K562 (cell line): ENCODE measurements around the gene KCNH2. TPM values are rescaled to one million over a fixed set of nuclear protein-coding genes. Genes with fewer than 3 reads are reported as not detected.

Experiments used
- ATAC-seq: fragments of 200-7000 bp; cut with Tn5 transposase; 3 replicates; pipeline ENCODE4 v1.9.1; 2020; ENCODE audit warnings: moderate library complexity
- BruUV-seq: library from RNA; stranded (reverse); fragments of 400-500 nt; replicated peaks from 2 replicates; lab custom pipeline; 2021; lab: Mats Ljungman, UMichigan
- CTCF ChIA-PET: fragments of 300-600 bp; formaldehyde crosslinking; extraction: SDS; loops from one replicate; lab custom pipeline; 2021; ENCODE audit warnings: low intra/inter-chr PET ratio; lab: Yijun Ruan, JAX
- POLR2A ChIA-PET: fragments of 300-600, 350-650 bp; sonication (Branson Sonifier 250); formaldehyde crosslinking; extraction: SDS; loops from one replicate; lab custom pipeline; 2021; ENCODE audit warnings: antibody characterized with exemption, inconsistent platforms; lab: Yijun Ruan, JAX
- DNase-seq, 4 experiments: peaks; one replicate each; pipeline versions ENCODE4 v3.0.0 to v3.0.0-alpha.2; 2011 to 2018; ENCODE audit warnings: low spot score in 3 of 4, mixed read lengths in 3 of 4; ENCODE audit errors: extremely low read depth in 1 of 4
- FAIRE-seq: peaks from 2 replicates; lab custom pipeline; 2011; peaks lifted over from hg19 to GRCh38; lab: Jason Lieb, UNC
- H2AFZ ChIP-seq: 2 replicates; pipeline ENCODE4 v1.6.0; 2011; ENCODE audit warnings: low read depth, low read length, control low read depth, inconsistent platforms
- H3K27ac ChIP-seq: fragments of 200-600 bp; 3 replicates; pipeline ENCODE4 v1.8.0; 2011; ENCODE audit warnings: low read depth, mild to moderate bottlenecking, control low read depth, inconsistent platforms, low read length, moderate library complexity, mixed read lengths; ENCODE audit errors: extremely low read depth
- H3K27me3 ChIP-seq, 2 experiments: fragments of 300-600 bp in 1 of 2; 2 replicates in 1 of 2; 3 replicates in 1 of 2; pipeline versions ENCODE4 v1.6.0 to v1.8.0; 2011; ENCODE audit warnings: inconsistent platforms in 2 of 2, low read length in 2 of 2, mild to moderate bottlenecking in 1 of 2, mixed read lengths in 1 of 2, moderate library complexity in 1 of 2; ENCODE audit not compliant: control insufficient read depth in 2 of 2, insufficient read depth in 2 of 2
- H3K36me3 ChIP-seq: fragments of 300-600 bp; 3 replicates; pipeline ENCODE4 v1.8.0; 2011; ENCODE audit warnings: mild to moderate bottlenecking, low read length, inconsistent platforms; ENCODE audit not compliant: control insufficient read depth, insufficient read depth
- H3K4me1 ChIP-seq, 2 experiments: fragments of 200-600 bp in 1 of 2; replicated peaks in 1 of 2; 2 replicates in 1 of 2; 3 replicates in 1 of 2; pipeline versions ENCODE4 v1.5.1 to v1.8.0; 2011; ENCODE audit warnings: inconsistent platforms in 2 of 2, low read length in 2 of 2, mild to moderate bottlenecking in 1 of 2, mixed read lengths in 1 of 2, moderate library complexity in 1 of 2; ENCODE audit not compliant: control insufficient read depth in 2 of 2, insufficient read depth in 2 of 2
- H3K4me2 ChIP-seq: 2 replicates; pipeline ENCODE4 v1.6.1; 2011; ENCODE audit warnings: low read length, control low read depth, inconsistent platforms, mixed read lengths; ENCODE audit not compliant: insufficient read depth
- H3K4me3 ChIP-seq: fragments of 200-600 bp; sonication (generic), shearing (Covaris generic); 2 replicates; pipeline ENCODE4 v1.5.1; 2016; ENCODE audit warnings: control low read depth, inconsistent platforms
- H3K79me2 ChIP-seq: fragments of 200-600 bp; 3 replicates; pipeline ENCODE4 v1.8.0; 2011; ENCODE audit warnings: low read length, inconsistent platforms; ENCODE audit not compliant: control insufficient read depth, insufficient read depth
- H3K9ac ChIP-seq, 2 experiments: 2 replicates each; pipeline versions ENCODE4 v1.6.0 to v1.6.1; 2011; ENCODE audit warnings: low read depth in 2 of 2, low read length in 2 of 2, control low read depth in 1 of 2, inconsistent platforms in 1 of 2, mild to moderate bottlenecking in 1 of 2, mixed read lengths in 1 of 2; ENCODE audit not compliant: insufficient read depth in 1 of 2
- H3K9me1 ChIP-seq: one replicate; pipeline ENCODE4 v1.6.0; 2011; ENCODE audit warnings: inconsistent platforms, mild to moderate bottlenecking, low read length, moderate library complexity; ENCODE audit not compliant: control insufficient read depth, insufficient read depth
- H3K9me3 ChIP-seq: replicated peaks from 2 replicates; pipeline ENCODE4 v1.5.1; 2011; ENCODE audit warnings: low read depth, low read length, inconsistent platforms; ENCODE audit not compliant: control insufficient read depth, insufficient read depth
- H4K20me1 ChIP-seq: replicated peaks from 2 replicates; pipeline ENCODE4 v1.6.1; 2011; ENCODE audit warnings: low read length, inconsistent platforms, mixed read lengths; ENCODE audit not compliant: control insufficient read depth, insufficient read depth
- CBFA2T3 ChIP-seq: fragments of 450-650 bp; IDR thresholded peaks from 2 replicates; pipeline ENCODE4 v1.6.1; 2017
- MAFG ChIP-seq: fragments of 450-650 bp; conservative IDR thresholded peaks from 2 replicates; pipeline ENCODE4 v1.6.1; 2016; ENCODE audit warnings: missing genetic modification characterization, missing compliant biosample characterization
- PHB ChIP-seq: fragments of 250-450 bp; sonication (Bioruptor Pico); IDR thresholded peaks from 2 replicates; pipeline ENCODE4 v1.5.0; 2021
- PKNOX1 ChIP-seq: fragments of 450-650 bp; IDR thresholded peaks from 2 replicates; pipeline ENCODE4 v1.6.1; 2016
- ZNF644 ChIP-seq: fragments of 200-800 bp; sonication (Bioruptor generic); IDR thresholded peaks from 2 replicates; pipeline ENCODE4 v1.6.1; 2016; ENCODE audit warnings: low read depth, missing genetic modification characterization, missing compliant biosample characterization
- WGBS: fragments of 100-300 bp; shearing (Covaris generic); methylation state at CpG from one replicate; pipeline ENCODE4 v1.1.6; 2016; ENCODE audit warnings: low coverage, mixed read lengths; ENCODE audit not compliant: insufficient coverage; ENCODE audit errors: missing lambda C conversion rate; 5-methylcytosine and 5-hydroxymethylcytosine counted together
- in situ Hi-C: fragments of 300-500 bp; cut with MboI; formaldehyde crosslinking; loops from 4 replicates; pipeline ENCODE4 v1.15.0; 2018; ENCODE audit warnings: inconsistent platforms, mixed read lengths
- intact Hi-C: fragments of 100-400 bp; cut with micrococcal nuclease; formaldehyde crosslinking; loops from 2 replicates; pipeline ENCODE4 v1.14.2; 2022
- polyA plus RNA-seq, 8 experiments: library from polyadenylated mRNA; depleted of rRNA in 4 of 8; stranded (reverse) in 5 of 8; unstranded in 3 of 8; fragments of >200 nt; fragmentation: Nextera tagmentation in 2 of 8; fragmentation: Illumina TruSeq in 1 of 8; extraction: Ambion mirVana in 2 of 8; extraction: Trizol in 1 of 8; gene quantifications; 2 replicates each; pipeline versions ENCODE4 v1.2.1 to v1.2.3, GENCODE V29; 2011 to 2014; ENCODE audit warnings: inconsistent platforms in 1 of 8, missing spikeins in 1 of 8
- total RNA-seq, 7 experiments: library from RNA; depleted of rRNA in 6 of 7; stranded (reverse); fragments of >200 nt in 6 of 7; fragmentation: Illumina TruSeq in 2 of 7; extraction: Trizol in 2 of 7; gene quantifications; 2 replicates each; pipeline versions ENCODE4 v1.2.1 to v1.2.3, GENCODE V29; 2011 to 2021; ENCODE audit warnings: low replicate concordance in 1 of 7

The KCNH2 gene
- total and polyA plus RNA-seq, 9 of the 15 experiments (the other 6 are each of a cell fraction or from before 2014, with no cell fraction given), result 18.1 to 368 (median 218) TPM

GRCh38 chr7:150912427-150912826 lies 65.7 kb downstream of the KCNH2 start:
- TF ChIP-seq ZNF644 (tag), result no peak
- no peak for TF ChIP-seq MAFG (tag)
- no peak for TF ChIP-seq CBFA2T3
- TF ChIP-seq, all 486 proteins: peak for 0
- DNase-seq, result no peak
- no peak overlapping the region for H3K9ac ChIP-seq
- ChIA-PET POLR2A (interaction anchor here (0.6 to 3.2 kb wide), 15 partner anchors 8 to 66 kb away, joined by 3 to 20 read pairs (median 4); no protein-coding TSS in a partner anchor), CTCF (no interaction called here)
- peaks cover 8 to 38% of the 10 kb centered on the region in 2 experiments for H3K27me3 ChIP-seq
- FAIRE-seq, result no peak
- H3K9me3 ChIP-seq, result no peaks in the 10 kb centered on the region
- H3K79me2 ChIP-seq, result no peaks in the 10 kb centered on the region
- H3K27ac ChIP-seq, result no peak overlapping the region
- H3K9me1 ChIP-seq, result no peaks in the 10 kb centered on the region
- 21% methylated on average over 7 of the region's 7 CpGs for WGBS
- intact Hi-C loops (no loop called here), in situ Hi-C loops (no loop called here)
- H4K20me1 ChIP-seq, result no peaks in the 10 kb centered on the region
- no peak overlapping the region for H3K4me3 ChIP-seq
- no peak; the same call in 2 of the 3 replicates for ATAC-seq
- BruUV-seq, result no TSS peak
- H3K4me2 ChIP-seq, result no peak overlapping the region
- no peak overlapping the region for H2AFZ ChIP-seq
- no peaks in the 10 kb centered on the region for H3K36me3 ChIP-seq
- peaks cover 0 to 5% of the 10 kb centered on the region in 2 experiments; a peak in 2 of 5 replicates for H3K4me1 ChIP-seq

- FAIRE-seq, result no peak
- no peaks in the 10 kb centered on the region for H3K79me2 ChIP-seq
- no peaks in the 10 kb centered on the region for H3K9me1 ChIP-seq
- no peak overlapping the region for H3K4me2 ChIP-seq
- no peaks in the 10 kb centered on the region for H4K20me1 ChIP-seq
- WGBS, result 27% methylated on average over 11 of the region's 11 CpGs
- ATAC-seq, result peak; percentile 8; the same call in 1 of the 3 replicates
- in situ Hi-C loops, result no loop called here
- H2AFZ ChIP-seq, result no peak overlapping the region
- TF ChIP-seq PKNOX1 (peak; percentile 68), PHB (CRISPR knock-in tag) (no peak)
- TF ChIP-seq, all 486 proteins: peak for 1
- peaks cover 0 to 5% of the 10 kb centered on the region in 2 experiments; a peak in 2 of 5 replicates for H3K4me1 ChIP-seq
- H3K27ac ChIP-seq, result no peak overlapping the region
- DNase-seq, result no peak
- POLR2A ChIA-PET, result interaction anchor here (0.6 to 3.2 kb wide), 15 partner anchors 8 to 169 kb away, joined by 3 to 20 read pairs (median 4); partner anchors contain the start of gene FASTK
- H3K4me3 ChIP-seq, result no peak overlapping the region
- CTCF ChIA-PET, result no interaction called here
- no peaks in the 10 kb centered on the region for H3K36me3 ChIP-seq
- no peaks in the 10 kb centered on the region for H3K9me3 ChIP-seq
- BruUV-seq, result no TSS peak
- peaks cover 8 to 35% of the 10 kb centered on the region in 2 experiments for H3K27me3 ChIP-seq
- no peak overlapping the region for H3K9ac ChIP-seq
- intact Hi-C loops, result no loop called here
Observed at GRCh38 chr7:150911590-150912267, 66.4 kb downstream of the KCNH2 start.
